Measurements from ENCODE around the gene CDA. TPM values are rescaled to one million over a fixed set of nuclear protein-coding genes. Genes with fewer than 3 reads are reported as not detected.

CDA gene
- total and polyA plus RNA-seq, 2 experiments from 2014 or later = 2.5 to 13.6 TPM

DNA sequence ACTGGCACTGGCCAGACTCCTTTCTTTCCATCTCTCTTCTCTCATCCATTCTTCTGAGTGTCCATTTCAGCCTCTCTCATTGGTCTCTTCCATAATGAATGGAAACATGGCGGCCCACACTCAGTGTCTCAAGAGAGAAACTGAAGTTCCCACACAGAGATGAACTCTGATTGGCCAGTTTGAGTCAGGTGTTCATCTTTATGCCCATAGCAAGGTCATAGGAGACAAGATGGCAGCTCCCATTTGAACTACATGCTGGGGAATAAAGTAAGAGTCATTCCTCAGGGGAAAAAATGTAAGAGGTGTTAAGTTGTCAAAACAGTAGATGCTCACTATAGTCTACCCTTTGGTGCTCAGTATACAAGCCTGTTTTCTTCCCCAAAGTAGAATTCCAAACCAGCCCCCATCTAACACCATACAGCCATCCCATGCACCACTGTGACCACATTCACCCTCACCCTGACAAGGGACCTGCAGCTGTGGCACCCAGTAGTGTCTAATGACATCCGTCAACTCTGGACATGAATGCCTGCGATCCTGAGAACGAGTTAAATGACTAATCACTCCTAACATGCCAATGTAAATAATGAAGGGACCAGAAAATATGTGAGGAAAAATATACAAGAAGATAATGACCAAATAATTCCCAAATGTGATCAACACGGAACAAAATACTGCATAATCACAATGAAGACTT is 12.4 kb downstream of the CDA start:
- Histone ChIP-seq H3F3A (replicated peaks; ENCODE audit: low read depth) (no peaks in the 10 kb centered on the region), H3K27me3 (ENCODE audit: insufficient read depth) (no peaks in the 10 kb centered on the region), H3K27ac (ENCODE audit: low read depth) (no peak overlapping the region), H2AFZ (no peak overlapping the region), H3K9me2 (ENCODE audit: insufficient read depth) (peaks cover 8% of the 10 kb centered on the region; the same call in 1 of the 2 replicates), H3K4me3 (no peak overlapping the region), H3K79me2 (replicated peaks; ENCODE audit: insufficient read depth) (no peaks in the 10 kb centered on the region), H4K20me1 (replicated peaks; ENCODE audit: insufficient read depth) (no peaks in the 10 kb centered on the region), H3K36me3 (ENCODE audit: insufficient read depth) (no peaks in the 10 kb centered on the region), H3K4me1 (ENCODE audit: insufficient read depth) (no peaks in the 10 kb centered on the region), H3K4me2 (no peak overlapping the region)
- Mint-ChIP-seq H3K27me3 (ENCODE audit: insufficient read depth, low read depth, poor library complexity) (peaks cover 4% of the 10 kb centered on the region), H3K4me3 (no peak overlapping the region), H3K36me3 (ENCODE audit: low read depth) (no peaks in the 10 kb centered on the region; the same call in 2 of the 3 replicates), H3K27ac (no peak overlapping the region), H3K9me3 (no peaks in the 10 kb centered on the region; the same call in 2 of the 3 replicates), H3K4me1 (no peaks in the 10 kb centered on the region)
- ATAC-seq = no peak
- TF ChIP-seq EZH2phosphoT487 (IDR thresholded peaks at IDR 0.05; ENCODE audit: unreplicated experiment) = no peak
- TF ChIP-seq, protein P1, sequence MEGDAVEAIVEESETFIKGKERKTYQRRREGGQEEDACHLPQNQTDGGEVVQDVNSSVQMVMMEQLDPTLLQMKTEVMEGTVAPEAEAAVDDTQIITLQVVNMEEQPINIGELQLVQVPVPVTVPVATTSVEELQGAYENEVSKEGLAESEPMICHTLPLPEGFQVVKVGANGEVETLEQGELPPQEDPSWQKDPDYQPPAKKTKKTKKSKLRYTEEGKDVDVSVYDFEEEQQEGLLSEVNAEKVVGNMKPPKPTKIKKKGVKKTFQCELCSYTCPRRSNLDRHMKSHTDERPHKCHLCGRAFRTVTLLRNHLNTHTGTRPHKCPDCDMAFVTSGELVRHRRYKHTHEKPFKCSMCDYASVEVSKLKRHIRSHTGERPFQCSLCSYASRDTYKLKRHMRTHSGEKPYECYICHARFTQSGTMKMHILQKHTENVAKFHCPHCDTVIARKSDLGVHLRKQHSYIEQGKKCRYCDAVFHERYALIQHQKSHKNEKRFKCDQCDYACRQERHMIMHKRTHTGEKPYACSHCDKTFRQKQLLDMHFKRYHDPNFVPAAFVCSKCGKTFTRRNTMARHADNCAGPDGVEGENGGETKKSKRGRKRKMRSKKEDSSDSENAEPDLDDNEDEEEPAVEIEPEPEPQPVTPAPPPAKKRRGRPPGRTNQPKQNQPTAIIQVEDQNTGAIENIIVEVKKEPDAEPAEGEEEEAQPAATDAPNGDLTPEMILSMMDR (conservative IDR thresholded peaks at IDR 0.05; ENCODE audit: low read depth in 2 of 2) = no peak
- TF ChIP-seq, protein P2, sequence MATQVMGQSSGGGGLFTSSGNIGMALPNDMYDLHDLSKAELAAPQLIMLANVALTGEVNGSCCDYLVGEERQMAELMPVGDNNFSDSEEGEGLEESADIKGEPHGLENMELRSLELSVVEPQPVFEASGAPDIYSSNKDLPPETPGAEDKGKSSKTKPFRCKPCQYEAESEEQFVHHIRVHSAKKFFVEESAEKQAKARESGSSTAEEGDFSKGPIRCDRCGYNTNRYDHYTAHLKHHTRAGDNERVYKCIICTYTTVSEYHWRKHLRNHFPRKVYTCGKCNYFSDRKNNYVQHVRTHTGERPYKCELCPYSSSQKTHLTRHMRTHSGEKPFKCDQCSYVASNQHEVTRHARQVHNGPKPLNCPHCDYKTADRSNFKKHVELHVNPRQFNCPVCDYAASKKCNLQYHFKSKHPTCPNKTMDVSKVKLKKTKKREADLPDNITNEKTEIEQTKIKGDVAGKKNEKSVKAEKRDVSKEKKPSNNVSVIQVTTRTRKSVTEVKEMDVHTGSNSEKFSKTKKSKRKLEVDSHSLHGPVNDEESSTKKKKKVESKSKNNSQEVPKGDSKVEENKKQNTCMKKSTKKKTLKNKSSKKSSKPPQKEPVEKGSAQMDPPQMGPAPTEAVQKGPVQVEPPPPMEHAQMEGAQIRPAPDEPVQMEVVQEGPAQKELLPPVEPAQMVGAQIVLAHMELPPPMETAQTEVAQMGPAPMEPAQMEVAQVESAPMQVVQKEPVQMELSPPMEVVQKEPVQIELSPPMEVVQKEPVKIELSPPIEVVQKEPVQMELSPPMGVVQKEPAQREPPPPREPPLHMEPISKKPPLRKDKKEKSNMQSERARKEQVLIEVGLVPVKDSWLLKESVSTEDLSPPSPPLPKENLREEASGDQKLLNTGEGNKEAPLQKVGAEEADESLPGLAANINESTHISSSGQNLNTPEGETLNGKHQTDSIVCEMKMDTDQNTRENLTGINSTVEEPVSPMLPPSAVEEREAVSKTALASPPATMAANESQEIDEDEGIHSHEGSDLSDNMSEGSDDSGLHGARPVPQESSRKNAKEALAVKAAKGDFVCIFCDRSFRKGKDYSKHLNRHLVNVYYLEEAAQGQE (IDR thresholded peaks at IDR 0.05; ENCODE audit: unreplicated experiment) = no peak
- TF ChIP-seq CREB1 (CRISPR knock-in tag; IDR thresholded peaks at IDR 0.05; ENCODE audit: low read depth) = no peak
- no peak for TF ChIP-seq EZH2 (IDR thresholded peaks at IDR 0.05; ENCODE audit: low read depth, unreplicated experiment)
- no peak for TF ChIP-seq STAT1 (IDR thresholded peaks at IDR 0.05; ENCODE audit: unreplicated experiment)
- no peak for TF ChIP-seq POLR2AphosphoS5 (IDR thresholded peaks at IDR 0.05; ENCODE audit: low read depth)
- TF ChIP-seq, protein P3, sequence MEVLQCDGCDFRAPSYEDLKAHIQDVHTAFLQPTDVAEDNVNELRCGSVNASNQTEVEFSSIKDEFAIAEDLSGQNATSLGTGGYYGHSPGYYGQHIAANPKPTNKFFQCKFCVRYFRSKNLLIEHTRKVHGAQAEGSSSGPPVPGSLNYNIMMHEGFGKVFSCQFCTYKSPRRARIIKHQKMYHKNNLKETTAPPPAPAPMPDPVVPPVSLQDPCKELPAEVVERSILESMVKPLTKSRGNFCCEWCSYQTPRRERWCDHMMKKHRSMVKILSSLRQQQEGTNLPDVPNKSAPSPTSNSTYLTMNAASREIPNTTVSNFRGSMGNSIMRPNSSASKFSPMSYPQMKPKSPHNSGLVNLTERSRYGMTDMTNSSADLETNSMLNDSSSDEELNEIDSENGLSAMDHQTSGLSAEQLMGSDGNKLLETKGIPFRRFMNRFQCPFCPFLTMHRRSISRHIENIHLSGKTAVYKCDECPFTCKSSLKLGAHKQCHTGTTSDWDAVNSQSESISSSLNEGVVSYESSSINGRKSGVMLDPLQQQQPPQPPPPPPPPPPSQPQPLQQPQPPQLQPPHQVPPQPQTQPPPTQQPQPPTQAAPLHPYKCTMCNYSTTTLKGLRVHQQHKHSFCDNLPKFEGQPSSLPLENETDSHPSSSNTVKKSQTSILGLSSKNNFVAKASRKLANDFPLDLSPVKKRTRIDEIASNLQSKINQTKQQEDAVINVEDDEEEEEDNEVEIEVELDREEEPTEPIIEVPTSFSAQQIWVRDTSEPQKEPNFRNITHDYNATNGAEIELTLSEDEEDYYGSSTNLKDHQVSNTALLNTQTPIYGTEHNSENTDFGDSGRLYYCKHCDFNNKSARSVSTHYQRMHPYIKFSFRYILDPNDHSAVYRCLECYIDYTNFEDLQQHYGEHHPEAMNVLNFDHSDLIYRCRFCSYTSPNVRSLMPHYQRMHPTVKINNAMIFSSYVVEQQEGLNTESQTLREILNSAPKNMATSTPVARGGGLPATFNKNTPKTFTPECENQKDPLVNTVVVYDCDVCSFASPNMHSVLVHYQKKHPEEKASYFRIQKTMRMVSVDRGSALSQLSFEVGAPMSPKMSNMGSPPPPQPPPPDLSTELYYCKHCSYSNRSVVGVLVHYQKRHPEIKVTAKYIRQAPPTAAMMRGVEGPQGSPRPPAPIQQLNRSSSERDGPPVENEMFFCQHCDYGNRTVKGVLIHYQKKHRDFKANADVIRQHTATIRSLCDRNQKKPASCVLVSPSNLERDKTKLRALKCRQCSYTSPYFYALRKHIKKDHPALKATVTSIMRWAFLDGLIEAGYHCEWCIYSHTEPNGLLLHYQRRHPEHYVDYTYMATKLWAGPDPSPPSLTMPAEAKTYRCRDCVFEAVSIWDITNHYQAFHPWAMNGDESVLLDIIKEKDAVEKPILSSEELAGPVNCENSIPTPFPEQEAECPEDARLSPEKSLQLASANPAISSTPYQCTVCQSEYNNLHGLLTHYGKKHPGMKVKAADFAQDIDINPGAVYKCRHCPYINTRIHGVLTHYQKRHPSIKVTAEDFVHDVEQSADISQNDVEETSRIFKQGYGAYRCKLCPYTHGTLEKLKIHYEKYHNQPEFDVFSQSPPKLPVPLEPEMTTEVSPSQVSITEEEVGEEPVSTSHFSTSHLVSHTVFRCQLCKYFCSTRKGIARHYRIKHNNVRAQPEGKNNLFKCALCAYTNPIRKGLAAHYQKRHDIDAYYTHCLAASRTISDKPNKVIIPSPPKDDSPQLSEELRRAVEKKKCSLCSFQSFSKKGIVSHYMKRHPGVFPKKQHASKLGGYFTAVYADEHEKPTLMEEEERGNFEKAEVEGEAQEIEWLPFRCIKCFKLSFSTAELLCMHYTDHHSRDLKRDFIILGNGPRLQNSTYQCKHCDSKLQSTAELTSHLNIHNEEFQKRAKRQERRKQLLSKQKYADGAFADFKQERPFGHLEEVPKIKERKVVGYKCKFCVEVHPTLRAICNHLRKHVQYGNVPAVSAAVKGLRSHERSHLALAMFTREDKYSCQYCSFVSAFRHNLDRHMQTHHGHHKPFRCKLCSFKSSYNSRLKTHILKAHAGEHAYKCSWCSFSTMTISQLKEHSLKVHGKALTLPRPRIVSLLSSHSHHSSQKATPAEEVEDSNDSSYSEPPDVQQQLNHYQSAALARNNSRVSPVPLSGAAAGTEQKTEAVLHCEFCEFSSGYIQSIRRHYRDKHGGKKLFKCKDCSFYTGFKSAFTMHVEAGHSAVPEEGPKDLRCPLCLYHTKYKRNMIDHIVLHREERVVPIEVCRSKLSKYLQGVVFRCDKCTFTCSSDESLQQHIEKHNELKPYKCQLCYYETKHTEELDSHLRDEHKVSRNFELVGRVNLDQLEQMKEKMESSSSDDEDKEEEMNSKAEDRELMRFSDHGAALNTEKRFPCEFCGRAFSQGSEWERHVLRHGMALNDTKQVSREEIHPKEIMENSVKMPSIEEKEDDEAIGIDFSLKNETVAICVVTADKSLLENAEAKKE (CRISPR knock-in tag; IDR thresholded peaks at IDR 0.05) = no peak
- TF ChIP-seq ZNF331 (CRISPR knock-in tag; IDR thresholded peaks at IDR 0.05; ENCODE audit: low read depth) = no peak
- no peak for TF ChIP-seq JUNB (IDR thresholded peaks at IDR 0.05; ENCODE audit: unreplicated experiment)
- no peak for TF ChIP-seq NANOG (IDR thresholded peaks at IDR 0.05; ENCODE audit: borderline replicate concordance)
- TF ChIP-seq ZNF114 (CRISPR knock-in tag; IDR thresholded peaks at IDR 0.05) = no peak
- TF ChIP-seq, protein P4, sequence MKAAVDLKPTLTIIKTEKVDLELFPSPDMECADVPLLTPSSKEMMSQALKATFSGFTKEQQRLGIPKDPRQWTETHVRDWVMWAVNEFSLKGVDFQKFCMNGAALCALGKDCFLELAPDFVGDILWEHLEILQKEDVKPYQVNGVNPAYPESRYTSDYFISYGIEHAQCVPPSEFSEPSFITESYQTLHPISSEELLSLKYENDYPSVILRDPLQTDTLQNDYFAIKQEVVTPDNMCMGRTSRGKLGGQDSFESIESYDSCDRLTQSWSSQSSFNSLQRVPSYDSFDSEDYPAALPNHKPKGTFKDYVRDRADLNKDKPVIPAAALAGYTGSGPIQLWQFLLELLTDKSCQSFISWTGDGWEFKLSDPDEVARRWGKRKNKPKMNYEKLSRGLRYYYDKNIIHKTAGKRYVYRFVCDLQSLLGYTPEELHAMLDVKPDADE (IDR thresholded peaks at IDR 0.05) = no peak
- DNase-seq (ENCODE audit: low spot score) = no peak

All from GM23338 (cell line).